GM18519 (cell line): ENCODE results near the gene CCDC6.
"Not testable (repeated sequence)": the region's sequence is repeated elsewhere in the genome, so short reads cannot be mapped to it uniquely, and the experiment has no call there.

Source experiments
- ATAC-seq: cut with Tn5 transposase; IDR thresholded peaks from one replicate; pipeline ENCODE4 v1.9.1; 2021; ENCODE audit warnings: mild to moderate bottlenecking, moderate library complexity; ENCODE audit not compliant: unreplicated experiment, low FRiP score

CCDC6 gene

GRCh38 chr10:59779756-59780533 lies 126.4 kb downstream of the CCDC6 start:
- ATAC-seq: no peak

- no peak for ATAC-seq
These were observed 131.9 kb downstream of the CCDC6 start for GRCh38 chr10:59774451-59774850.

GRCh38 chr10:59773088-59773487 lies 133.3 kb downstream of the CCDC6 start:
- no peak for ATAC-seq

GRCh38 chr10:59771162-59771807 lies 135.1 kb downstream of the CCDC6 start:
- no peak for ATAC-seq

GRCh38 chr10:59770689-59771088 lies 135.7 kb downstream of the CCDC6 start:
- ATAC-seq: no peak

- no peak for ATAC-seq
These were observed 143.9 kb downstream of the CCDC6 start for GRCh38 chr10:59762505-59762904.

GRCh38 chr10:59757966-59758365 lies 148.4 kb downstream of the CCDC6 start:
- no peak for ATAC-seq

- no peak for ATAC-seq
These were observed 151.4 kb downstream of the CCDC6 start for GRCh38 chr10:59754951-59755350.

- no peak for ATAC-seq
These were observed 153.1 kb downstream of the CCDC6 start, which contains the start of gene MRLN for GRCh38 chr10:59753267-59753666. Gene MRLN, minus strand, starts transcription at chr10:59753455.

GRCh38 chr10:59752278-59752940 lies 153.9 kb downstream of the CCDC6 start:
- ATAC-seq: no peak

- ATAC-seq: no peak
These were observed 156.0 kb downstream of the CCDC6 start for GRCh38 chr10:59750155-59750945.

GRCh38 chr10:59748834-59749233 lies 157.5 kb downstream of the CCDC6 start:
- no peak for ATAC-seq

- no peak for ATAC-seq
These were observed 161.1 kb downstream of the CCDC6 start for GRCh38 chr10:59745163-59745650.

GRCh38 chr10:59744762-59745161 lies 161.6 kb downstream of the CCDC6 start:
- not testable (repeated sequence) for ATAC-seq

- not testable (repeated sequence) for ATAC-seq
These were observed 162.2 kb downstream of the CCDC6 start for GRCh38 chr10:59744156-59744555.

GRCh38 chr10:59741583-59741982 lies 164.8 kb downstream of the CCDC6 start:
- ATAC-seq: no peak

- no peak for ATAC-seq
These were observed 165.3 kb downstream of the CCDC6 start for GRCh38 chr10:59741048-59741447.
